Suprapubic skin (tissue), 4 donors: ENCODE results near the gene LRAT. TPM values are rescaled to one million over a fixed set of nuclear protein-coding genes. Genes with fewer than 3 reads are reported as not detected.

Source experiments
- DNase-seq, 2 donors: peaks; one replicate each; pipeline ENCODE4 v3.0.0-alpha.2; 2019; ENCODE audit warnings: low spot score in 2 of 2
- H3K27ac ChIP-seq: fragments of 200-600 bp; sonication (generic); one replicate; pipeline ENCODE4 v1.5.1; 2019
- H3K27me3 ChIP-seq: fragments of 200-600 bp; sonication (generic); one replicate; pipeline ENCODE4 v1.5.1; 2019
- H3K36me3 ChIP-seq: fragments of 200-600 bp; sonication (generic); one replicate; pipeline ENCODE4 v1.5.1; 2019
- H3K4me1 ChIP-seq: fragments of 200-600 bp; sonication (generic); one replicate; pipeline ENCODE4 v1.5.1; 2019
- H3K4me3 ChIP-seq: fragments of 200-600 bp; sonication (generic); one replicate; pipeline ENCODE4 v1.5.1; 2019; ENCODE audit warnings: mild to moderate bottlenecking
- H3K9me3 ChIP-seq: fragments of 200-600 bp; sonication (generic); one replicate; pipeline ENCODE4 v1.5.1; 2019
- CTCF ChIP-seq, 2 donors: fragments of 200-600 bp in 1 of 2; fragments of 450-650 bp in 1 of 2; sonication (generic) in 1 of 2; IDR thresholded peaks; one replicate each; pipeline ENCODE4 v1.5.1; 2016 to 2019; ENCODE audit warnings: antibody characterized with exemption in 2 of 2, mild to moderate bottlenecking in 1 of 2, moderate library complexity in 1 of 2
- EP300 ChIP-seq: sonication (generic); formaldehyde crosslinking; IDR thresholded peaks from one replicate; pipeline ENCODE4 v1.6.1; 2017; ENCODE audit warnings: antibody characterized with exemption
- POLR2A ChIP-seq, 2 donors: fragments of 450-650 bp; IDR thresholded peaks; one replicate each; pipeline ENCODE4 v1.6.1; 2017; ENCODE audit warnings: antibody characterized with exemption in 2 of 2, mild to moderate bottlenecking in 2 of 2, moderate library complexity in 2 of 2
- POLR2AphosphoS5 ChIP-seq, 3 donors: sonication (generic); formaldehyde crosslinking; IDR thresholded peaks; one replicate each; pipeline ENCODE4 v1.6.1; 2017; ENCODE audit warnings: antibody characterized with exemption in 3 of 3
- WGBS: methylation state at CpG from one replicate; pipeline ENCODE4 v1.1.5; 2018; 5-methylcytosine and 5-hydroxymethylcytosine counted together
- total RNA-seq, 4 donors: library from RNA; depleted of rRNA; stranded (reverse); fragments of >200 nt; gene quantifications; one replicate each; pipeline ENCODE4 v1.1.0, GENCODE V29; 2016

LRAT gene
- total RNA-seq, 4 donors from 2014 or later: 0.11 to 1.2 (median 0.60) TPM

- no peaks in the 10 kb centered on the region for H3K9me3 ChIP-seq
- H3K36me3 ChIP-seq: no peaks in the 10 kb centered on the region
- no peaks in the 10 kb centered on the region for H3K4me1 ChIP-seq
- no peak for TF ChIP-seq EP300
- no peak for TF ChIP-seq CTCF (IDR thresholded peaks at IDR 0.05)
- no peak for TF ChIP-seq POLR2AphosphoS5 (IDR thresholded peaks at IDR 0.05)
- TF ChIP-seq POLR2A (IDR thresholded peaks at IDR 0.05): no peak
- H3K27me3 ChIP-seq: no peaks in the 10 kb centered on the region
- no peak for DNase-seq
- H3K27ac ChIP-seq: no peak overlapping the region
- no peak overlapping the region for H3K4me3 ChIP-seq
Observed at GRCh38 chr4:154731756-154732155, 12.0 kb upstream of the LRAT start.

GRCh38 chr4:154732669-154733068 lies 11.1 kb upstream of the LRAT start:
- 73% methylated on average over 4 of the region's 4 CpGs for WGBS
- Histone ChIP-seq H3K36me3 (no peaks in the 10 kb centered on the region), H3K4me3 (no peak overlapping the region), H3K4me1 (no peaks in the 10 kb centered on the region), H3K27me3 (no peaks in the 10 kb centered on the region), H3K27ac (no peak overlapping the region), H3K9me3 (no peaks in the 10 kb centered on the region)
- no peak for DNase-seq
- TF ChIP-seq POLR2AphosphoS5 (IDR thresholded peaks at IDR 0.05): no peak
- TF ChIP-seq CTCF (IDR thresholded peaks at IDR 0.05): no peak
- no peak for TF ChIP-seq POLR2A (IDR thresholded peaks at IDR 0.05)
- no peak for TF ChIP-seq EP300

GRCh38 chr4:154736770-154737169 lies 7.0 kb upstream of the LRAT start:
- DNase-seq: no peak
- TF ChIP-seq POLR2A (IDR thresholded peaks at IDR 0.05) (no peak), CTCF (IDR thresholded peaks at IDR 0.05) (no peak), EP300 (no peak), POLR2AphosphoS5 (IDR thresholded peaks at IDR 0.05) (no peak)
- Histone ChIP-seq H3K27ac (no peak overlapping the region), H3K4me3 (no peak overlapping the region), H3K27me3 (peaks cover 8% of the 10 kb centered on the region), H3K4me1 (peaks cover 8% of the 10 kb centered on the region), H3K36me3 (no peaks in the 10 kb centered on the region), H3K9me3 (no peaks in the 10 kb centered on the region)
- WGBS: 91% methylated on average over 1 of the region's 1 CpG

GRCh38 chr4:154738426-154738825 lies 5.4 kb upstream of the LRAT start:
- TF ChIP-seq POLR2A (IDR thresholded peaks at IDR 0.05): no peak
- no peak for TF ChIP-seq CTCF (IDR thresholded peaks at IDR 0.05)
- TF ChIP-seq POLR2AphosphoS5 (IDR thresholded peaks at IDR 0.05): no peak
- no peak for TF ChIP-seq EP300
- Histone ChIP-seq H3K36me3 (no peaks in the 10 kb centered on the region), H3K9me3 (no peaks in the 10 kb centered on the region), H3K27ac (no peak overlapping the region), H3K4me1 (peaks cover 25% of the 10 kb centered on the region), H3K27me3 (peaks cover 25% of the 10 kb centered on the region), H3K4me3 (no peak overlapping the region)
- 16% methylated on average over 2 of the region's 2 CpGs for WGBS
- DNase-seq: no peak

- no peaks in the 10 kb centered on the region for H3K9me3 ChIP-seq
- no peak for TF ChIP-seq CTCF (IDR thresholded peaks at IDR 0.05)
- TF ChIP-seq POLR2A (IDR thresholded peaks at IDR 0.05): no peak
- no peak for TF ChIP-seq POLR2AphosphoS5 (IDR thresholded peaks at IDR 0.05)
- no peak for TF ChIP-seq EP300
- peaks cover 32% of the 10 kb centered on the region for H3K4me1 ChIP-seq
- no peak overlapping the region for H3K27ac ChIP-seq
- peaks cover 31% of the 10 kb centered on the region for H3K27me3 ChIP-seq
- no peaks in the 10 kb centered on the region for H3K36me3 ChIP-seq
- DNase-seq: no peak
- H3K4me3 ChIP-seq: no peak overlapping the region
Observed at GRCh38 chr4:154739111-154739510, 4.7 kb upstream of the LRAT start.
